Erythroblast (primary cell): ENCODE data around the gene WDFY3.

Experiments
- GATA1 ChIP-seq: IDR thresholded peaks from 2 replicates; pipeline ENCODE4 v1.6.1; 2011; ENCODE audit warnings: low read depth, mild to moderate bottlenecking, control low read depth, low read length, moderate library complexity
- POLR2A ChIP-seq: IDR thresholded peaks from 2 replicates; pipeline ENCODE4 v1.6.1; 2011; ENCODE audit warnings: mild to moderate bottlenecking, low read length

GRCh38 chr4:85000343-85000742 lies 33.9 kb upstream of the WDFY3 start:
- TF ChIP-seq POLR2A = no peak
- TF ChIP-seq GATA1 = no peak
